Activated CD8-positive, alpha-beta memory T cell treated with anti-CD3 and anti-CD28 coated beads, Interleukin-2, amount 10 ng/mL, durations not matched to agents 7 days and 5 days (primary cell): Measurements from ENCODE around the gene SNX5. TPM values are rescaled to one million over a fixed set of nuclear protein-coding genes. Genes with fewer than 3 reads are reported as not detected.

Experiments used
- ATAC-seq: fragments of 150-1000 bp; cut with Tn5 transposase; one replicate; pipeline ENCODE4 v1.10.0; 2021; ENCODE audit warnings: moderate library complexity
- CTCF ChIA-PET: fragments of 350-600 bp; sonication (Branson Sonifier 250); formaldehyde crosslinking; loops from one replicate; lab custom pipeline; 2021; ENCODE audit warnings: antibody characterized with exemption; lab: Charles Lee
- DNase-seq: peaks from one replicate; pipeline ENCODE4 v3.0.0-alpha.2; 2020
- H3K27ac Mint-ChIP-seq: one replicate; pipeline ENCODE4 v1.8.0; 2021; ENCODE audit warnings: mild to moderate bottlenecking, mixed read lengths
- H3K27me3 Mint-ChIP-seq: one replicate; pipeline ENCODE4 v1.8.0; 2021; ENCODE audit warnings: mixed read lengths
- H3K36me3 Mint-ChIP-seq: one replicate; pipeline ENCODE4 v1.8.0; 2021; ENCODE audit warnings: mild to moderate bottlenecking, mixed read lengths
- H3K4me1 Mint-ChIP-seq: one replicate; pipeline ENCODE4 v1.8.0; 2021; ENCODE audit warnings: mixed read lengths
- H3K4me3 Mint-ChIP-seq: one replicate; pipeline ENCODE4 v1.8.0; 2021; ENCODE audit warnings: mild to moderate bottlenecking, moderate library complexity, mixed read lengths
- H3K9me3 Mint-ChIP-seq: one replicate; pipeline ENCODE4 v1.8.0; 2022; ENCODE audit warnings: low read depth, mixed read lengths
- total RNA-seq, 2 experiments: library from RNA; stranded (reverse); gene quantifications; one replicate each; pipeline ENCODE4 v1.2.3, GENCODE V29; 2021

The SNX5 gene
- total RNA-seq, result 100 to 1,000 TPM; 178 to 192 TPM

- DNase-seq (peak; percentile 100), ATAC-seq (peak; percentile 91)
- Mint-ChIP-seq H3K27ac (peak within 1 kb of the TSS; percentile 97), H3K9me3 (no peaks in the 10 kb centered on the region), H3K4me3 (peak within 1 kb of the TSS; percentile 87), H3K36me3 (peaks cover 68% of the 10 kb centered on the region), H3K4me1 (peaks cover 38% of the 10 kb centered on the region), H3K27me3 (no peaks in the 10 kb centered on the region)
- CTCF ChIA-PET, result interaction anchor here (1.0 to 8.3 kb wide), 8 partner anchors 12 to 464 kb away, joined by 3 to 53 read pairs (median 6); partner anchors contain the start of gene RRBP1
Observed at GRCh38 chr20:17968366-17969277, at the start of gene SNX5, which contains the start of gene MGME1. SNX5 (minus strand) TSS chr20:17968794; CDS start chr20:17968425, 369 bp downstream. MGME1 (plus strand) TSS chr20:17969018; CDS start chr20:17969860, 842 bp downstream.

GRCh38 chr20:18018100-18018499, 49.5 kb upstream of the SNX5 start:
- Mint-ChIP-seq H3K36me3 (no peaks in the 10 kb centered on the region), H3K27ac (no peak overlapping the region), H3K27me3 (no peaks in the 10 kb centered on the region), H3K4me1 (no peaks in the 10 kb centered on the region), H3K9me3 (no peaks in the 10 kb centered on the region), H3K4me3 (no peak overlapping the region)
- DNase-seq (no peak), ATAC-seq (no peak)
- CTCF ChIA-PET, result interaction anchor here (0.6 to 1.0 kb wide), 2 partner anchors 13 to 514 kb away, joined by 3 read pairs; no protein-coding TSS in a partner anchor

GRCh38 chr20:18016772-18017171, 48.2 kb upstream of the SNX5 start:
- Mint-ChIP-seq H3K4me1 (peaks cover 6% of the 10 kb centered on the region), H3K4me3 (no peak overlapping the region), H3K27ac (no peak overlapping the region), H3K27me3 (no peaks in the 10 kb centered on the region), H3K9me3 (no peaks in the 10 kb centered on the region), H3K36me3 (no peaks in the 10 kb centered on the region)
- CTCF ChIA-PET, result no interaction called here
- ATAC-seq (no peak), DNase-seq (no peak)

GRCh38 chr20:18014411-18014810, 45.8 kb upstream of the SNX5 start:
- no peaks in the 10 kb centered on the region for H3K36me3 Mint-ChIP-seq
- no peak for ATAC-seq
- CTCF ChIA-PET, result no interaction called here
- H3K9me3 Mint-ChIP-seq, result no peaks in the 10 kb centered on the region
- DNase-seq, result no peak
- peaks cover 10% of the 10 kb centered on the region for H3K4me1 Mint-ChIP-seq
- H3K4me3 Mint-ChIP-seq, result no peak overlapping the region
- H3K27ac Mint-ChIP-seq, result no peak overlapping the region
- no peaks in the 10 kb centered on the region for H3K27me3 Mint-ChIP-seq

GRCh38 chr20:18012901-18013300, 44.3 kb upstream of the SNX5 start:
- H3K4me1 Mint-ChIP-seq, result peaks cover 10% of the 10 kb centered on the region
- CTCF ChIA-PET, result no interaction called here
- H3K36me3 Mint-ChIP-seq, result no peaks in the 10 kb centered on the region
- H3K4me3 Mint-ChIP-seq, result no peak overlapping the region
- H3K9me3 Mint-ChIP-seq, result no peaks in the 10 kb centered on the region
- H3K27ac Mint-ChIP-seq, result no peak overlapping the region
- no peaks in the 10 kb centered on the region for H3K27me3 Mint-ChIP-seq
- no peak for DNase-seq
- no peak for ATAC-seq

- no peak for ATAC-seq
- DNase-seq, result no peak
- H3K27me3 Mint-ChIP-seq, result no peaks in the 10 kb centered on the region
- H3K9me3 Mint-ChIP-seq, result no peaks in the 10 kb centered on the region
- H3K4me1 Mint-ChIP-seq, result peaks cover 10% of the 10 kb centered on the region
- no peaks in the 10 kb centered on the region for H3K36me3 Mint-ChIP-seq
- H3K4me3 Mint-ChIP-seq, result no peak overlapping the region
- no peak overlapping the region for H3K27ac Mint-ChIP-seq
- CTCF ChIA-PET, result no interaction called here
Observed at GRCh38 chr20:18011951-18012645, 43.5 kb upstream of the SNX5 start.

GRCh38 chr20:18011482-18011881, 42.9 kb upstream of the SNX5 start:
- Mint-ChIP-seq H3K4me1 (peaks cover 10% of the 10 kb centered on the region), H3K36me3 (no peaks in the 10 kb centered on the region), H3K9me3 (no peaks in the 10 kb centered on the region), H3K27me3 (no peaks in the 10 kb centered on the region), H3K27ac (no peak overlapping the region), H3K4me3 (no peak overlapping the region)
- DNase-seq (no peak), ATAC-seq (no peak)
- CTCF ChIA-PET, result no interaction called here

- no peak overlapping the region for H3K4me3 Mint-ChIP-seq
- no peaks in the 10 kb centered on the region for H3K9me3 Mint-ChIP-seq
- H3K4me1 Mint-ChIP-seq, result peaks cover 10% of the 10 kb centered on the region
- peaks cover 2% of the 10 kb centered on the region for H3K27me3 Mint-ChIP-seq
- DNase-seq, result no peak
- CTCF ChIA-PET, result no interaction called here
- H3K36me3 Mint-ChIP-seq, result no peaks in the 10 kb centered on the region
- no peak for ATAC-seq
- H3K27ac Mint-ChIP-seq, result no peak overlapping the region
Observed at GRCh38 chr20:18009116-18009515, 40.5 kb upstream of the SNX5 start.

- Mint-ChIP-seq H3K4me3 (no peak overlapping the region), H3K36me3 (no peaks in the 10 kb centered on the region), H3K4me1 (peaks cover 10% of the 10 kb centered on the region), H3K9me3 (no peaks in the 10 kb centered on the region), H3K27ac (no peak overlapping the region), H3K27me3 (peaks cover 2% of the 10 kb centered on the region)
- no peak for DNase-seq
- ATAC-seq, result no peak
- CTCF ChIA-PET, result no interaction called here
Observed at GRCh38 chr20:18007534-18008292, 39.1 kb upstream of the SNX5 start.

- Mint-ChIP-seq H3K36me3 (no peaks in the 10 kb centered on the region), H3K9me3 (no peaks in the 10 kb centered on the region), H3K4me1 (peaks cover 4% of the 10 kb centered on the region), H3K27me3 (peaks cover 2% of the 10 kb centered on the region), H3K4me3 (no peak overlapping the region), H3K27ac (no peak overlapping the region)
- no peak for DNase-seq
- ATAC-seq, result no peak
- CTCF ChIA-PET, result no interaction called here
Observed at GRCh38 chr20:18006684-18007083, 38.1 kb upstream of the SNX5 start.

- no peak overlapping the region for H3K4me3 Mint-ChIP-seq
- H3K27me3 Mint-ChIP-seq, result peaks cover 2% of the 10 kb centered on the region
- CTCF ChIA-PET, result interaction anchor here (1.1 kb wide), 1 partner anchor 12 kb away, joined by 3 read pairs; no protein-coding TSS in a partner anchor
- no peaks in the 10 kb centered on the region for H3K36me3 Mint-ChIP-seq
- no peak overlapping the region for H3K27ac Mint-ChIP-seq
- ATAC-seq (no peak), DNase-seq (no peak)
- H3K4me1 Mint-ChIP-seq, result no peaks in the 10 kb centered on the region
- H3K9me3 Mint-ChIP-seq, result no peaks in the 10 kb centered on the region
Observed at GRCh38 chr20:18005990-18006364, 37.4 kb upstream of the SNX5 start.

GRCh38 chr20:18005170-18005989, 36.8 kb upstream of the SNX5 start:
- Mint-ChIP-seq H3K4me3 (no peak overlapping the region), H3K9me3 (no peaks in the 10 kb centered on the region), H3K27me3 (peaks cover 2% of the 10 kb centered on the region), H3K36me3 (no peaks in the 10 kb centered on the region), H3K27ac (no peak overlapping the region), H3K4me1 (no peaks in the 10 kb centered on the region)
- DNase-seq (no peak), ATAC-seq (no peak)
- CTCF ChIA-PET, result interaction anchor here (0.6 to 1.1 kb wide), 2 partner anchors 12 to 13 kb away, joined by 3 to 4 read pairs; no protein-coding TSS in a partner anchor
